Heart right ventricle (tissue), 16 donors: ENCODE data around the gene HOXC11. TPM values are rescaled to one million over a fixed set of nuclear protein-coding genes. Genes with fewer than 3 reads are reported as not detected.

Experiments
- ATAC-seq, 8 donors: fragments of 200-7000 bp; cut with Tn5 transposase; one replicate each; pipeline ENCODE4 v1.9.1; 2020; ENCODE audit warnings: mild to moderate bottlenecking in 8 of 8, moderate library complexity in 8 of 8, moderate number of reproducible peaks in 1 of 8
- DNase-seq, 2 donors: peaks; one replicate each; pipeline ENCODE4 v3.0.0-alpha.2; 2020
- H3K27ac ChIP-seq, 10 donors: fragments of 200-600 bp; sonication (generic) in 2 of 10; one replicate each; pipeline versions ENCODE4 v1.5.0 to v1.8.0; 2020 to 2022; ENCODE audit warnings: mild to moderate bottlenecking in 3 of 10
- H3K27me3 ChIP-seq, 7 donors: fragments of 200-600 bp; one replicate each; pipeline ENCODE4 v1.8.0; 2021 to 2022; ENCODE audit warnings: mild to moderate bottlenecking in 2 of 7
- H3K36me3 ChIP-seq, 9 donors: fragments of 200-600 bp; sonication (generic) in 1 of 9; one replicate each; pipeline versions ENCODE4 v1.5.0 to v1.8.0; 2020 to 2022; ENCODE audit warnings: mild to moderate bottlenecking in 2 of 9
- H3K4me1 ChIP-seq, 9 donors: fragments of 200-600 bp; sonication (generic) in 1 of 9; one replicate each; pipeline versions ENCODE4 v1.5.0 to v1.8.0; 2020 to 2022; ENCODE audit warnings: mild to moderate bottlenecking in 4 of 9
- H3K4me3 ChIP-seq, 10 donors: fragments of 200-600 bp; sonication (generic) in 2 of 10; one replicate each; pipeline versions ENCODE4 v1.5.0 to v1.8.0; 2020 to 2022; ENCODE audit warnings: mild to moderate bottlenecking in 7 of 10, moderate library complexity in 2 of 10
- H3K9me3 ChIP-seq, 11 donors: fragments of 200-600 bp in 10 of 11; sonication (generic) in 2 of 11; one replicate each; pipeline versions ENCODE4 v1.5.0 to v1.8.0; 2013 to 2022; ENCODE audit warnings: mild to moderate bottlenecking in 2 of 11, control low read depth in 1 of 11, moderate library complexity in 1 of 11
- CTCF ChIP-seq, 9 donors: fragments of 200-600 bp; sonication (generic) in 2 of 9; IDR thresholded peaks; one replicate each; pipeline versions ENCODE4 v1.5.0 to v1.8.0; 2021 to 2022; ENCODE audit warnings: antibody characterized with exemption in 9 of 9, mild to moderate bottlenecking in 5 of 9, moderate library complexity in 1 of 9
- WGBS, 2 donors: extraction: QIAGEN DNeasy Blood & Tissue Kit; methylation state at CpG; one replicate each; pipeline ENCODE4 v1.1.7; 2013; ENCODE audit warnings: inconsistent platforms in 1 of 2; 5-methylcytosine and 5-hydroxymethylcytosine counted together
- intact Hi-C, 10 donors: fragments of 100-400 bp; cut with DNase I; formaldehyde crosslinking; loops; one replicate each; pipeline versions ENCODE4 v1.11.1 to v1.14.2; 2022
- polyA plus RNA-seq, 2 donors: library from polyadenylated mRNA; stranded (reverse); fragments of 200-250 nt; gene quantifications; one replicate each; pipeline ENCODE4 v1.2.3, GENCODE V29; 2013
- total RNA-seq, 10 donors: library from RNA; stranded (reverse); fragmentation: NEBNext Ultra II Directional in 3 of 10; extraction: Animal tissue kit (Norgen Biotek cat#: 25700) in 3 of 10; gene quantifications; one replicate each; pipeline versions ENCODE4 v1.2.1 to v1.2.4, GENCODE V29; 2021 to 2023
- donor health status: Arrhythmogenic right ventricular cardiomyopathy.
- donor health status: ischemic (EF 13 %, LVEDD 7.1; RV severe dilation, severe dysfunction).
- donor health status: healthy with polysubstance abuse.
- donor health status: DM: no; HTN: yes; CAD: no.
- donor health status: DM: no; HTN: no; CAD: no.
- donor health status: ischemic (EF 25% LVEDD 6.9; RV normal size, moderate dysfunction).
- donor health status: ischemic (EF 25% LVEDD 5.7; RV mildly dilated, moderate dysfunction).
- donor health status: healthy.
- donor health status: DM: yes; HTN: yes; CAD: no.
- donor health status: Ischemic cardiomyopathy.
- donor health status: ischemic (EF 35%, LVEDD 5.7; RV mildly dilated, moderate dysfunction).
- donor health status: nonischemic (EF 11% LVEDD 7.7; RV severe dilation, severe dysfunction).
- donor health status: DM: yes; HTN: yes; CAD: no.
- donor health status: PGD.
- donor health status: ischemic (EF 29% LVEDD 5.4; RV normal size, mild dysfunction).
- donor health status: nonischemic (EF 23%, LVEDD 6.1; RV moderate dilation, normal function).

Gene HOXC11
- total and polyA plus RNA-seq, 12 donors: not detected

- Histone ChIP-seq H3K4me1 (peaks cover 0 to 12% (median 4%) of the 10 kb centered on the region in 9 donors), H3K36me3 (no peaks in the 10 kb centered on the region), H3K4me3 (no peak overlapping the region), H3K9me3 (no peaks in the 10 kb centered on the region), H3K27ac (no peak overlapping the region), H3K27me3 (peaks cover 18 to 100% (median 100%) of the 10 kb centered on the region in 7 donors)
- TF ChIP-seq CTCF (IDR thresholded peaks at IDR 0.05): no peak
- no peak for DNase-seq
- ATAC-seq: no peak
- 41 to 43% methylated on average over 4 of the region's 4 CpGs for WGBS, 2 donors
- intact Hi-C loops: no loop called here
Measured at GRCh38 chr12:53932915-53933314, 40.0 kb upstream of the HOXC11 start.

DNA sequence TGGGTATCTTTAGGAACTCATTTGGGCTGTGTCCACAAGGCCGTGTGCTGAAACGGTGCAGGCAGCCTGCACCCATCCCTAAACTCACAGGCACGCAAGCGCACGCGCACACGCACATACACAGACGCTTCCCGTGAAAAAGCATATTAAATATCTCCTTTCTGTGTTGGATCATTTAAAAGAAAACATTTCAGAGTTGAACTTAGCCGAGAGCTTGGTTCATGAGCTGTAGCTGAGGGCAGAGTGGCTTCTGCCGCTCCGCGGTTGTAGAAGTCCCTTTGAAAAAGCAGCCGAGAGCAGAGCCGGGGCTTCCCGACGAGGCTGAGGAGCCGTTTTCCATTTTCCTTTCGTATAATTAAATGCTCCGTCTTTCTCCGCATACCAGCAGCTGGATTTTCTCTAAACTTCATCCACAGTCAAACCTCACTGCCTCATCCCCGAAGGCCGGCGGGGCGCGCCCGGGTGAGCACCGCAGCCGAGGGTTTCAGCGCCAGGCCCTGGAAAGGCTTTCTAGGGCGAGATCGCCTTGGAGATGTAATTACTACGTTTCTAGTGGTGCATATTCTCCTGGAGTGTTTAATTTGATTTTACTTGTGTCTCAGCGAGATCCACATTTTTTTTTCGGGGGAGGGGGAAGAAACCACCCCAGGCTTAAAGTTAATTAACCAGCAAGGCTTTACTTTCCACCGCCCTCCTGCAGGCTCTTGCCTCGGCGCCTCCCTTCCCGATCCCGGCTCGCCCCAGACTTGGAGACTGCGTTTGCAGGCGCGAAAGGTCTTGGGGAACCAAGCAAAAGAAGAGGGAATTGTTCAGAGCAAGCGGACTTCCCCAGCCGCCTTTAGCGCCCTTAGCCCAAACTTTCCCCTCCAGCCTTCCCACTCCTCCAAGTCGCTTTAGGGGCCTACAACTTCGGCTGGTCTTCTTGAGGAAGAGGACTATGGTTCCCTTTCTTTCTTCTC, 37.3 kb upstream of the HOXC11 start:
- no peak for TF ChIP-seq CTCF (IDR thresholded peaks at IDR 0.05)
- peak overlapping the region in 4 of 10 donors; percentile 5 to 32 (median 14) for H3K4me3 ChIP-seq
- 3 to 5% methylated on average over 49 of the region's 49 CpGs for WGBS, 2 donors
- DNase-seq (no peak), ATAC-seq (no peak)
- H3K9me3 ChIP-seq: no peaks in the 10 kb centered on the region
- H3K27ac ChIP-seq: no peak overlapping the region
- H3K36me3 ChIP-seq: no peaks in the 10 kb centered on the region
- peaks cover 0 to 14% (median 8%) of the 10 kb centered on the region in 9 donors for H3K4me1 ChIP-seq
- intact Hi-C loops: no loop called here
- H3K27me3 ChIP-seq: peaks cover 37 to 100% (median 100%) of the 10 kb centered on the region in 7 donors

- H3K4me1 ChIP-seq: peaks cover 0 to 14% (median 8%) of the 10 kb centered on the region in 9 donors
- H3K9me3 ChIP-seq: no peaks in the 10 kb centered on the region
- no peak for ATAC-seq
- peaks cover 38 to 100% (median 100%) of the 10 kb centered on the region in 7 donors for H3K27me3 ChIP-seq
- intact Hi-C loops: no loop called here
- no peak for TF ChIP-seq CTCF (IDR thresholded peaks at IDR 0.05)
- no peak for DNase-seq
- 7 to 10% methylated on average over 12 of the region's 12 CpGs for WGBS, 2 donors
- H3K4me3 ChIP-seq: no peak overlapping the region
- H3K36me3 ChIP-seq: no peaks in the 10 kb centered on the region
- H3K27ac ChIP-seq: no peak overlapping the region
Measured at GRCh38 chr12:53937099-53937498, 35.8 kb upstream of the HOXC11 start.

DNA sequence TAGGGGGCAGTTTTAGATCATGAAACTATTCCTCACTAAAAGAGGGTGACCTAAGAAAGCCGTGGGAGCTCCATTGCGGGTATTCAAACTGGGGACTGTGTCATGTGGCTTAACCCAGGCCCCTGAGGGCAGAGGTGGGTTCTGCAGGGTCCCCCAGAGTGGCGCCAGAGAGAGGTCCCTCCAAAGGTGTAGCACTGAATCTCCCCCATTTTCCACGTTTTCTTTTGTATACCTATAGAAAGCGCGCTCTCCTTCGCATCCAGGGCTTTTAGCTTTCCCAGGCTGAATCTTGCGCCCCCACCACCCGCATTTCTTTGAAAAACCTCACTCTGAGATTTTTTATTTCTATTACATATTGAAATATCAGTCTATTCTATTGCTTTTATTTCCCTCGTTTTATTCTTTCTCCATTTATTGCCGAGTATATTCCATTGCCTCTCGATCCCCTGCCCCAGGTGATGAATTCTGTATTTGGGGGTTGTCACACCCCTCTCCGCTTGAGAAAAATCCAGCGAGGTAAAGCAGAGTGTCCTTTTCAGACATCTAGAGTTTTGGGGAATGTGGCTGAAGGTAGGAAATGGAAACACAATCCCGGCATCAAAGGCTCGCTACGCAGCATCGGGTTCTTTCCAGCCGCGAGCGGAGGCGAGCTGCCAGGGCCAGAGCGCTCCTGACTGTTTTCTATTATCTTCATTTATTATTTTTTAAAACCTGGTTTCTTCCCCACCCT, 35.2 kb upstream of the HOXC11 start:
- peaks cover 0 to 14% (median 8%) of the 10 kb centered on the region in 9 donors for H3K4me1 ChIP-seq
- no peak overlapping the region for H3K4me3 ChIP-seq
- 13 to 17% methylated on average over 23 of the region's 23 CpGs for WGBS, 2 donors

More for the DNA sequence above, 35.2 kb upstream of the HOXC11 start:
- no peak for DNase-seq
- H3K36me3 ChIP-seq: no peaks in the 10 kb centered on the region
- no peaks in the 10 kb centered on the region for H3K9me3 ChIP-seq
- no peak for ATAC-seq
- intact Hi-C loops: no loop called here
- H3K27me3 ChIP-seq: peaks cover 38 to 100% (median 100%) of the 10 kb centered on the region in 7 donors
- TF ChIP-seq CTCF (IDR thresholded peaks at IDR 0.05): no peak
- no peak overlapping the region for H3K27ac ChIP-seq
